ENCODE results near the gene IL1RAPL1.
"Not testable (repeated sequence)": the region's sequence is repeated elsewhere in the genome, so short reads cannot be mapped to it uniquely, and the experiment has no call there.

The IL1RAPL1 gene

DNA sequence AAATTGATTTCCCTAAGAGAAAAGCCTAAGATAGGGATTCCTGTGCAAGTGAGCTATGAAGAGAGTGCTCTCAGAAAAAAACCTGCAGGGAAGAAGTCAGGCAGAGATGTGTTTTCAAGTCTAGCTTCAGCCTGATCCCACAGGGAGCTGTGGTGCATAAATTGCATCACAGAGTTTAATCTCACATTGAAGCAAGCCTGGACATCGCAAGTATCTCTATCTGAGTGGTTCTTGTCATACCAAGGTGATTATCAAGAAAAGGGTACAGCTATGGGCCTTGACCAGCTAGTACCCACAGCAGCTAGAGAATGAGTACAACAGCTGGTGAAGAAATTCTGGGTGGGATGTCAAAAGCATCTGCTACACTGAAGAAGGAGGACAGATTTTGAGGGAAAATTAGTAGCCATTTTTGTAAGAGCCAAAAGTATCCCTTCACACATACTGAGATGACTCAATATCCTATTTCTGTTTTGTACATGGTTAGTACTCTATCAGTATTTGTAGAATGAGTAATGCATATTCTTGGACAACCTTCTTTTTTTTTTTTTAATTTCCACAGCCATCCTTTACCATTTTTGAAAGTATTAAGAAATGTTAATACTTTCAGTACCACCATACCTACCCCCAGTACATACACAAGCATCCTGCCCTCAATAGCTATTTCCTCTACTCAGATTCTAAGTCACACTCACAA is 708.9 kb downstream of the IL1RAPL1 start:
- DNase-seq (ENCODE audit: low spot score), result no peak
- in situ Hi-C loops (cut with MboI; ENCODE audit: low sequenced_read_pairs, unreplicated experiment), result no loop called here
- TF ChIP-seq, protein P1, sequence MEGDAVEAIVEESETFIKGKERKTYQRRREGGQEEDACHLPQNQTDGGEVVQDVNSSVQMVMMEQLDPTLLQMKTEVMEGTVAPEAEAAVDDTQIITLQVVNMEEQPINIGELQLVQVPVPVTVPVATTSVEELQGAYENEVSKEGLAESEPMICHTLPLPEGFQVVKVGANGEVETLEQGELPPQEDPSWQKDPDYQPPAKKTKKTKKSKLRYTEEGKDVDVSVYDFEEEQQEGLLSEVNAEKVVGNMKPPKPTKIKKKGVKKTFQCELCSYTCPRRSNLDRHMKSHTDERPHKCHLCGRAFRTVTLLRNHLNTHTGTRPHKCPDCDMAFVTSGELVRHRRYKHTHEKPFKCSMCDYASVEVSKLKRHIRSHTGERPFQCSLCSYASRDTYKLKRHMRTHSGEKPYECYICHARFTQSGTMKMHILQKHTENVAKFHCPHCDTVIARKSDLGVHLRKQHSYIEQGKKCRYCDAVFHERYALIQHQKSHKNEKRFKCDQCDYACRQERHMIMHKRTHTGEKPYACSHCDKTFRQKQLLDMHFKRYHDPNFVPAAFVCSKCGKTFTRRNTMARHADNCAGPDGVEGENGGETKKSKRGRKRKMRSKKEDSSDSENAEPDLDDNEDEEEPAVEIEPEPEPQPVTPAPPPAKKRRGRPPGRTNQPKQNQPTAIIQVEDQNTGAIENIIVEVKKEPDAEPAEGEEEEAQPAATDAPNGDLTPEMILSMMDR (IDR thresholded peaks at IDR 0.05; ENCODE audit: borderline replicate concordance, control extremely low read depth, extremely low read depth, insufficient read depth, missing control alignments), result no peak

GRCh38 chrX:29297171-29297800 is 710.0 kb downstream of the IL1RAPL1 start:
- DNase-seq (ENCODE audit: low spot score), result no peak
- in situ Hi-C loops (cut with MboI; ENCODE audit: low sequenced_read_pairs, unreplicated experiment), result no loop called here
- TF ChIP-seq, protein P1 (IDR thresholded peaks at IDR 0.05; ENCODE audit: borderline replicate concordance, control extremely low read depth, extremely low read depth, insufficient read depth, missing control alignments), result no peak

DNA sequence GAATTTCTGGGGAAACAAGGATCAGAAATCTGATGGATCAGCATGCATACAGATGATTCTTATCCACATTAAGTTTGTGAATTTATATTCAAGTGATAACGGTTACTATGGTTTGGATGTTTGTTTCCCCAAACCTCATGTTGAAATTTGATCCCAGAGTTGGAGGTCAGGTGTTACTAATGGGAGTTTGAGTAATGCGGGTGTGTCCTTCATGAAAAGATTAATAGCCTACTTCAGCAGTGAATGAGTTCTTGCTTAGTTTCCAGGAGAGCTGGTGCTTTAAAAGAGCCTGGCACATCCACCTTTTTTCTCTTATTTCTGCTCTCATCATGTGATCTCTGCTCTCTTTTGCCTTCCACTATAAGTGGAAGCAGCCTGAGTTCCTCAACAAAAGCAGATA is 712.4 kb downstream of the IL1RAPL1 start:
- no peak for DNase-seq (ENCODE audit: low spot score)
- in situ Hi-C loops (cut with MboI; ENCODE audit: low sequenced_read_pairs, unreplicated experiment), result no loop called here
- TF ChIP-seq, protein P1 (IDR thresholded peaks at IDR 0.05; ENCODE audit: borderline replicate concordance, control extremely low read depth, extremely low read depth, insufficient read depth, missing control alignments), result no peak

DNA sequence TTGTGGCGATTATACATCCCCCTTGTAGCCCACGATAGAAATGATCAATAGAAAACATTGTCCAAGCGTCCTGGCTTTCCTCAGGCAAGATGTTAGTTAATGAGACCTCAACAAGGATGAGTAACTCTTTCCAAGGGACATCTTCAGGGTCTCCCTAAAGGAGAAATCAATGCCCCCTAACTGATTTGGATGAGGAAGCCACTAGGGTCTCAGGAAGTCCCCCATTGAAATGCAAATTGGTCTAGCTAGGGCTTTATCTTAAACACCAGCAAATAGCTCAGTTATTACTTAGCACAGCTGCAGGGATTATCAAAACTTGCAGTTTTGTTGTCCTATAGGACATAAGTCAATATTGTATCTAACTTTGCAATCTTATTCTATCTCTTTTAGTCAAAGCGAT is 721.5 kb downstream of the IL1RAPL1 start:
- in situ Hi-C loops (cut with MboI; ENCODE audit: low sequenced_read_pairs, unreplicated experiment), result no loop called here
- DNase-seq (ENCODE audit: low spot score), result no peak
- TF ChIP-seq, protein P1 (IDR thresholded peaks at IDR 0.05; ENCODE audit: borderline replicate concordance, control extremely low read depth, extremely low read depth, insufficient read depth, missing control alignments), result no peak

DNA sequence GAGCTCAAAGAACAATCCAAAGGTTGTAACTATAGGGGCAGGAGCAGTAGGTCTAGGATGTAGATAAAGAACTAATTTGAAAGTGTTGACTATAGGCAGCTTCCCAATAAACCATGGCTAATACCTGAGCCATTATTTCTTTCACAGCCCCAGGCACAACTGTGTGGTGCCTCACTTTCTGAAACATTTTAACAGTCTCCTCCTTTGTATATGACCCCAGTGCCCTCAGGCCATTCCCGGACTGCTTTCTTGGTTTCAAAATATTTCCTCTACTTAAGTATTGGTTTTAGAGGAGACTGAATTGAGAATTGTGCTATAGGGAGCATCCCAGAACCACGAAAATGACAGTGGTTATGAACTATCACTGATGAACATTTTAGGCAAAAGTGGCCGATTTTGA is 728.7 kb downstream of the IL1RAPL1 start:
- TF ChIP-seq, protein P1 (IDR thresholded peaks at IDR 0.05; ENCODE audit: borderline replicate concordance, control extremely low read depth, extremely low read depth, insufficient read depth, missing control alignments), result no peak
- in situ Hi-C loops (cut with MboI; ENCODE audit: low sequenced_read_pairs, unreplicated experiment), result no loop called here
- DNase-seq (ENCODE audit: low spot score), result no peak

DNA sequence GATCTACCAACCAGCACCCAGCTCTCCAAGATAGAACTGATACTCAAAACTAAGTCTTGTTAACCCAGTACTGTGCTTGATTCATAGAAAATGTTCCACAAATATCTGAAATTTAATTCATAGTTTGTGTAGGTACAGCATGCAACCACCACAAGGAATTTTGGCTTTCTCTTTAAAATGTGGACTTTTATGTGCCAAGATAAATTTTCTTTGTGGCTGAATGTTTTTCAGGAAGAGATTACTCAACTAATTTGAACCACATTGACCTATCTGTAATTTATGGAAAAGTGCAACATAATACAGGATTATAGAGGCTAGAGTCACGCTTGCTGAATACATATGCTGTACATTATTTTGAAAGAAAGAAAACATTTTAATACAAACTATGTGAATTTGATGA is 730.8 kb downstream of the IL1RAPL1 start:
- in situ Hi-C loops (cut with MboI; ENCODE audit: low sequenced_read_pairs, unreplicated experiment), result no loop called here
- no peak for DNase-seq (ENCODE audit: low spot score)
- TF ChIP-seq, protein P1 (IDR thresholded peaks at IDR 0.05; ENCODE audit: borderline replicate concordance, control extremely low read depth, extremely low read depth, insufficient read depth, missing control alignments), result no peak

GRCh38 chrX:29332429-29332828 is 745.2 kb downstream of the IL1RAPL1 start:
- DNase-seq (ENCODE audit: low spot score); in situ Hi-C loops (cut with MboI; ENCODE audit: low sequenced_read_pairs, unreplicated experiment): not testable (repeated sequence)

- in situ Hi-C loops (cut with MboI; ENCODE audit: low sequenced_read_pairs, unreplicated experiment), result not testable (repeated sequence)
Measured at GRCh38 chrX:29333091-29333490, 745.8 kb downstream of the IL1RAPL1 start.

More at GRCh38 chrX:29333091-29333490, 745.8 kb downstream of the IL1RAPL1 start:
- not testable (repeated sequence) for DNase-seq (ENCODE audit: low spot score)

Measured in GM13976 (cell line).